Measurements from ENCODE around the gene SBNO2.
A peak's percentile ranks its signal among the peaks of the same experiment; 100 is the strongest.

The SBNO2 gene

DNA sequence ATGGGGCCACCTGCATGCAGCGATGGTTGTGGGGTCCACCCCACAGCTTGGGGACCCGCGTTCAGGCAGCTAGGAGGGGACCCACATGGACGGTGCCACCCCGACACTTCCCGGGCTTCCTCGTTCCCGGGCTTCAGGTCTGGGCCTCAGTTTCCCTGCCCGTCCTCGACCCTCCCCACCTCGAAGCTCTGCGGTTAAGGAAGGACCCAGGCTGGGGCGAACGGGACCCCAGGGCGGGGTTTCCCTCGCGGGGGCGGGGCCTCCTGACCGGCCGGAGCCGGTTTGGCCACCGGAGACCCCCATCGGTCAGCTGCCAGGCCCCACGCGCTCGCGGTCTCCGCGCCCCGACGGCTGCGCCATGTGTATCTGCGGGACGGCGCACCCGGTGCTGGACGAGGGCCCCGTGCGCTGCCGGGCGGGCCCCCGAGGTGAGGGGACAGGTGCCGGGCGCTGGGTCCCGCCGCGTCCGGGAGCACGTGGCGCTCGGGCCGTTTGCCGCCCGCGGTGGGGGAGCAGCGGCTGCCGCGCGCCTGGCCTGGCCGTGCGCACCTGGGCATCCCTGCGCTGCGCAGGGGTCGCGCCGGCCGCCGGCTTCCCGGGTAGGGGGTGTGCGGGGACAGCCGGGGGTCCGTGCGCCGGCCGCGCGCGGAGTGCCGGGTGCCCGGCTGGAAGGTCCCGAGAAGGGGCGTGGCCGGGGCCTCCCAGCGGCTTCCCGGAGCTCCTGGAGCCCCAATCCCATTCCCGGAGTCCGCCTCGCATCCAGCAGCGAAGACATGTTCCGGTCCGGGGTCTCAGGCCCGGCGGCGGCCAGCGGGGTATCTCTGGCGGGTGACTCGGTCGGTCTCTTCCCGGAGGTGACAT, 102.9 kb downstream of the SBNO2 start:
- no peak for DNase-seq (ENCODE audit: insufficient read length)
- TF ChIP-seq POLR2AphosphoS5 (IDR thresholded peaks at IDR 0.05; ENCODE audit: low read depth, low read length) (no peak), TAF1 (IDR thresholded peaks at IDR 0.05; ENCODE audit: borderline replicate concordance, low read depth, low read length) (no peak), POLR2A (IDR thresholded peaks at IDR 0.05; ENCODE audit: low read depth, low read length) (no peak)
- no peak for FAIRE-seq

DNA sequence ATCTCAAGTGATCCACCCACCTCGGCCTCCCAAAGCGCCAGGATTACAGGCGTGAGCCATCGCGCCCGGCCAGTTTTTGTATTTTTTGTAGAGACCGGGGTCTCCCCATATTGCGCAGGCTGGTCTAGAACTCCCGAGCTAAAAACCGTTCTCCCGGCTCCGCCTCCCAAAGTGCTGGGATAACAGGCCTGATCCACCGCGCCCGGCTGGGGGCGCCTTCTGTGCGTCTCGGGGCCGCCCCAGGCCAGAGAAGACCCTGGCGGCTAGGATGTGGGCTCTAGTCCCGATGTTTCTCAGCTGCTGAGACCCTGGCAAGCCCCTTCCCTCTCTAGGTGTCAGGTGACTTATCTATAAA, 103.5 kb downstream of the SBNO2 start:
- FAIRE-seq (no peak), DNase-seq (ENCODE audit: insufficient read length) (no peak)
- TF ChIP-seq POLR2AphosphoS5 (IDR thresholded peaks at IDR 0.05; ENCODE audit: low read depth, low read length) = no peak
- no peak for TF ChIP-seq TAF1 (IDR thresholded peaks at IDR 0.05; ENCODE audit: borderline replicate concordance, low read depth, low read length)
- no peak for TF ChIP-seq POLR2A (IDR thresholded peaks at IDR 0.05; ENCODE audit: low read depth, low read length)

DNA sequence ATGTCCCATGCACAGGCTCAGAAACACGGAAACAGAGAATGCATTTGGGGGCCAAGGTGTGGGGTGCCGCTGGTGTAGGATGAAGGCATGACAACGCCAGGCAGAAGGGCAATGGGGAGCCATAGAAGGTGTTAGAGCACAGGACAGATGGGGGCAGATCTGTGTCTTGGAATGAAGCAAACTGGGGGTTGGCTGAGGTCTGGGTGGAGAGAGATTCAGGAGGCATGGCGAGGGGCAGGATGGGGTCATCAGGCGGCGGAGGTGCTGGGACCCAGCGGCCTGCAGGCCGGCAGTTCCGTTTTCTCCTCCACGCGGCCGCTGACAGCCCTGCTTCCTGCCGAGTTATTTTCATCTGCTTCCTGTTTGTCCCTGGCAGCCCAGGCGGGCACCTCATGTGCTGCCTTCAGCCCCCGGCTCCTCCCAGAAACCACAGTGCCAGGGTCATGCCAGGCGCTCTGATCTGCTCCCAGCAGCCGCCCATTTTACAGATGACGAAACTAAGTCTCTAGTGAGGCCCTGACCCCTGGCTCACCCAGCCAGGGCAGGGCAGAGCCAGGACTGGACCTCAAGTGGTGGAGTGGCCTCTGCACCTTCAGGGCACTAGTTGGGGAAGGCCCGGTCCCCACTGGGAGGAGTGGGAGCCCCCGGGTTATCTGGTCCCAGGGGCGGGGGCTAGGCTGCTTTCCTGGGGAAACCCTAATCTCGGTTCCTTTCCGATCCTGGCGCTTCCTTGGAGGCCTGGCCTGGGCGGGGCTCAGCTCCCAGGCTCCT, 104.9 kb downstream of the SBNO2 start:
- TF ChIP-seq POLR2AphosphoS5 (IDR thresholded peaks at IDR 0.05; ENCODE audit: low read depth, low read length) = peak; percentile 40; the same call in 1 of the 2 replicates
- no peak for TF ChIP-seq TAF1 (IDR thresholded peaks at IDR 0.05; ENCODE audit: borderline replicate concordance, low read depth, low read length)
- TF ChIP-seq POLR2A (IDR thresholded peaks at IDR 0.05; ENCODE audit: low read depth, low read length) = peak; percentile 43; the same call in 1 of the 2 replicates
- FAIRE-seq = peak; percentile 89
- DNase-seq (ENCODE audit: insufficient read length) = peak; percentile 62

DNA sequence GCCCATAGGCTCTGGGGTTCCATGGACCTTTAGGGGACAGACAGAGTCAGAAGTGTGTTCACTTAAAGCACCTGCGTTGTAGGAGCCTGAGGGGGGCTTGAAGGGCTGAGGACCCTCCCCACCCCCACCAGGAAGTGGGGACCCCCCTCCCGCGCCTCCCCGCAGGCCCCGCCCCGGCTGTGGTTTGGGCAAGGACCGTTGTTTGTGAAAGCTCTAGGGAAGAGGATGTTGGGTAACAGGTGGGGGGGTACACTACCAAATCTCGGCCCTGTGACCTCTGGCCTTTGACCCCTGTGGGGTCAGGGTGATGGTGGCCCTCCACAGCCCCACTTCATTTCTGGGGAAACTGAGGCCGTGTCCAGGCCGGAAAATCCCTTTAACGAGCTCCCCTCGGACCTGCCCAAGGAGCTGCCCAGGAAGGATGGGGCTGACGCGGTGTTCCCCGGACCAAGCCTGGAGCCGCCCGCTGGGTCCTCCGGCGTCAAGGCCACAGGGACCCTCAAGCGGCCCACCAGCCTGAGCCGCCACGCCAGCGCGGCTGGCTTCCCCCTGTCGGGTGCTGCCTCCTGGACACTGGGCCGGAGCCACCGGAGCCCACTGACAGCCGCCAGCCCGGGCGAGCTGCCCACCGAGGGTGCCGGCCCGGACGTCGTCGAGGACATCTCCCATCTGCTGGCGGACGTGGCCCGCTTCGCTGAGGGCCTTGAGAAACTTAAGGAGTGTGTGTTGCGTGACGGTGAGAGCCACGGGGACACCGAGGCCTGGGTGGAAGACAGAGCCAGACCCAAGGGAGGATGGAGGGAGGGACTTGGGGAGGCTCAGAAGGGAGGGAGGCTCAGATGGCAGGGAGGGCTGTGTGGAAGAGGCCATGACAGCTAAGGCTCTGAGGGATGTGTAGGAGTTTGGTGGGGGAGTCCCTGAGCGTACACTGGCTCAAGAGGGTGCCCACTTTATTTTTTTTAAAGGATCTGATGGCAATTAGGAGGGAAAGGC, 105.8 kb downstream of the SBNO2 start:
- FAIRE-seq (peak; percentile 81), DNase-seq (ENCODE audit: insufficient read length) (no peak)

DNA sequence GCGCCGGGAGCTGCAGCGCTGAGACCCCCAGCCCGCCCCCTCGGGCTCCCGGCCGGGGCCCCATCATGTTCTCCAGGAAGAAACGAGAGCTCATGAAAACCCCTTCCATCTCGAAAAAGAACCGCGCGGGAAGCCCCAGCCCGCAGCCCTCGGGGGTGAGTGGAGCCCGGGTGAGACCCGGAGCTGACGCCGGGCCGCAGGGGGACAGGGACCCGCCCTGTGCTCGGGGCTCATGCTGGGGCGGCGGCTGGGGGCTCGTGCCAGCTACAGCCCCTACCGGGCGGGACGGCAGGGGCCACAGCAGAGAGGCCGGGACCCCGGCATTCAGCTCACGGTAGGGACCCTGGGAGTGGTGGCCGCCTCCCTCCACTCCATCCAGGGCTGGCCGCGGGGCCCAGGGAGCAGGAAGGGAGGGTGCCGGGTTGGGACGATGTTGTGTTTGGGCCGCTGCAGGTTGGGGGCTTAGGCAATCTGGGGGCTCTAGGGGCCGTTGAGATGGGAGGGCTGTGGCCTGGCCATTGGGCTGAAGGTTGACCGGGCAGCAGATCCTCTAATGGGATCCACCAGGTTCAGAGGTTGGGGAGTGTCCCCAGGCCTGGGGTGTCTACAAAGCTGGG, 106.6 kb downstream of the SBNO2 start:
- 0 out of 2 replicates have a peak, but pooled peaks have one; percentile 16 for TF ChIP-seq POLR2A (IDR thresholded peaks at IDR 0.05; ENCODE audit: low read depth, low read length)
- TF ChIP-seq POLR2AphosphoS5 (IDR thresholded peaks at IDR 0.05; ENCODE audit: low read depth, low read length) = no peak
- FAIRE-seq (peak; percentile 68), DNase-seq (ENCODE audit: insufficient read length) (no peak)

More for the DNA sequence above, 105.8 kb downstream of the SBNO2 start:
- no peak for TF ChIP-seq TAF1 (IDR thresholded peaks at IDR 0.05; ENCODE audit: borderline replicate concordance, low read depth, low read length)
- no peak; the same call in 1 of the 2 replicates for TF ChIP-seq POLR2A (IDR thresholded peaks at IDR 0.05; ENCODE audit: low read depth, low read length)
- no peak for TF ChIP-seq POLR2AphosphoS5 (IDR thresholded peaks at IDR 0.05; ENCODE audit: low read depth, low read length)

DNA sequence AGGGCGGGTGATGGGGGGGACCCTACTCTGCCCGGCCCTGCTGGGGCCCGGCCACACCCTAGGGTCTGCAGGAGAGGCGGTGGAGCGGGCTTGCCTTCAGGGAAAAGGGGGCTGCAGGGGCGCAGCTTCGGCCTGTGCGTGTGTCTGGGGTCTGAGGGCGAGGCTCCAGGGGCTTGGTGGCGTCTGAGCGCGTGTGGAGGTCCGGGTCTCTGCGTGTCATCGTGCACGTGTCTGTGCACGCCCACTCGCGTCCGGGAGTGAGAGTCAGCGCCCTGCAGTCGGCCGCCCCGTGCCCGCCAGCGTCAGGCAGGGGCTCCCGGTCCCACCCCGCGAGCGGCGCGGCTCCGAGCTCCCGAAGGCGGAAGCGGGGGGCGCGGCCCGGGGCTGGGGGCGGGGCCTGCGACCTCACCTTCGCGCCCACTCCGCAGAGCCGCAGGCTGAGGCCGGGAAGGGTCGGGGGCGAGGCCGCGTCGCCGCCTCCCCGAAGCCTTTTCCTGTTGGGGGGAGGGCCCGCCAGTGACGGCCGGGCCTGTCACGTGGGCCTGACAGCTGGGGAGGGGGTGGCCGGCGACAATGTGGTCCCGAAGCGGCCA, 107.2 kb downstream of the SBNO2 start, which contains the start of gene ARHGAP45:
TSS of gene ARHGAP45 (plus strand) at position 420 of the 593 bp plus-strand sequence. CDS start 239 bp downstream, outside the sequence.
- FAIRE-seq (peak; percentile 91), DNase-seq (ENCODE audit: insufficient read length) (peak; percentile 81)
- TF ChIP-seq POLR2AphosphoS5 (IDR thresholded peaks at IDR 0.05; ENCODE audit: low read depth, low read length) (0 out of 2 replicates have a peak, but pooled peaks have one; percentile 11), TAF1 (IDR thresholded peaks at IDR 0.05; ENCODE audit: borderline replicate concordance, low read depth, low read length) (no peak), POLR2A (IDR thresholded peaks at IDR 0.05; ENCODE audit: low read depth, low read length) (no peak)

DNA sequence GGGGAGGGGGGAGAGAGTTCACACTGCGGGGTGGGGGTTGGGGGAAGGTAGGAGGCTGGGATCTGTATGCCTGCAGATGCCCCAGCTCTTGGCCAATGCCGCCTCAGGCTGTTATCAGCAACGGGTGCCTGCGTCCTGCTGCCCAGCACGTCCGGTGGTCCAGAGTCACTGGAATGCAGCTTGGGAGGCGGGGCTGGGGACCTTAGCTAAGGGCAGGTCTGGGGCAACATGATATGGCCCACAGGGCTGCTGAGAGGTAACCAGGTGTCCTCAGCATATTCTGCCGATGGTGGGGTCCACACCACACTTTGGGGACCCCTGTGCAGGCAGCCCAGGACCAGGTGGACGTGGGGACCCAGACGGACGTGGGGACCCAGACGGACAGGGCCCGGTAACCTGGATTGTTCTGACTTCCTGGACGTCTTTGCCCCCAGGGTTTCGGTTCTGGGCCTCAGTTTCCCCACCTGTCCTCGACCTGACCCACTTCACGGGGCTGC, 107.8 kb downstream of the SBNO2 start:
- FAIRE-seq (peak; percentile 67), DNase-seq (ENCODE audit: insufficient read length) (no peak)
- TF ChIP-seq POLR2AphosphoS5 (IDR thresholded peaks at IDR 0.05; ENCODE audit: low read depth, low read length) (no peak), TAF1 (IDR thresholded peaks at IDR 0.05; ENCODE audit: borderline replicate concordance, low read depth, low read length) (no peak), POLR2A (IDR thresholded peaks at IDR 0.05; ENCODE audit: low read depth, low read length) (no peak)

DNA sequence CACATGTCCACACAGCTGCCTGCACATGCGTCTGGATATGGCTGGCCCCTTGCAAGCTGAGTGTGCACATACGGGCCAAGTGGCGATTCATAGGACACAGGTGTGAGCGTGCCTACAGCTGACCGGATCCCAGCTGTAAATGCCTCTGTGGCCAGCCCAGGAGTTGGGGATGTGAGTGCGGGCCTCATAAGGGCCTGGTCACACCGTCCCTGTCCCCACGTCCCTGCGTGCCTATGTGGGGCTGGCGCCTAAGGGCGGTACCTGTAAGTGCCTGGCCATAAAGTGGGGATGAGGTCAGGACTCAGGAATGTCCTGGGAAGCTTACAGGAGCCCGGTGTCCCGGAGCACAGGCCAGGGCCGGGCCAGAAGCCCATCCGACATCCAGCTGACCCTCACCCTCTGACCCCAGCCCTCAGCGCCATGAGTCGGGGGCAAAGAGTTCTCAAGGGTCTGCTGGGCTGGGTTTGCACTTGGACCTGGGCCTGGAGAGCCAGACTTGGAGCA, 108.4 kb downstream of the SBNO2 start:
- FAIRE-seq (no peak), DNase-seq (ENCODE audit: insufficient read length) (no peak)
- TF ChIP-seq POLR2AphosphoS5 (IDR thresholded peaks at IDR 0.05; ENCODE audit: low read depth, low read length) (no peak), POLR2A (IDR thresholded peaks at IDR 0.05; ENCODE audit: low read depth, low read length) (no peak), TAF1 (IDR thresholded peaks at IDR 0.05; ENCODE audit: borderline replicate concordance, low read depth, low read length) (no peak)

DNA sequence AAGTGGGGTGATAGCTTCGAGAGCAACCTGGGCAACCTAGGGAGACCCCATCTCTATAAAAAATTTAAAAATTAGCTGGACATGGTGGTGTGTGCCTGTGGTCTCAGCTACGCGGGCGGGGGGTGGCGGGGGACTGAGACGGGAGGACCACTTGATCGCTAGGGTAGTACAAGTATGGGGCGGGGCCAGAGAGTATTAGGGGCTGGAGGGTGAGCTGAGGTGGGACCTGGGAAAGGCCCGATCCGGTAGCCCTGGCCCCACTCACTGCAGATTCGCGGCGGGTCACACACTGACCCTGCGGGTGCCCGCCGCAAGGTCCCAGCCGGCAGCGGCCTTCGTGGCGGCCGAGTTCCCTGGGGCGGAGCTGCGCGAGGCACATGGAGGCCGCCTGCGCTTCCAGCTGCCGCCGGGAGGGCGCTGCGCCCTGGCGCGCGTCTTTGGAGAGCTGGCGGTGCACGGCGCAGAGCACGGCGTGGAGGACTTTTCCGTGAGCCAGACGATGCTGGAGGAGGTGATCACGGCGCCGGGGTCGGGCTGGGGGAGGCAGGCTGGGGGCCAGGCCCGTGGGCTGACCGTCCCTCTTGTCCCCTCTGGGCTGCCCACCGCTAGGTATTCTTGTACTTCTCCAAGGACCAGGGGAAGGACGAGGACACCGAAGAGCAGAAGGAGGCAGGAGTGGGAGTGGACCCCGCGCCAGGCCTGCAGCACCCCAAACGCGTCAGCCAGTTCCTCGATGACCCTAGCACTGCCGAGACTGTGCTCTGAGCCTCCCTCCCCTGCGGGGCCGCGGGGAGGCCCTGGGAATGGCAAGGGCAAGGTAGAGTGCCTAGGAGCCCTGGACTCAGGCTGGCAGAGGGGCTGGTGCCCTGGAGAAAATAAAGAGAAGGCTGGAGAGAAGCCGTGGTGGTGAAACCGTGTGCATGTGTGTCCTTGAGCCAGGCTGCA, 109.1 kb downstream of the SBNO2 start:
- no peak for TF ChIP-seq POLR2A (IDR thresholded peaks at IDR 0.05; ENCODE audit: low read depth, low read length)
- peak; percentile 81 for DNase-seq (ENCODE audit: insufficient read length)
- peak; percentile 94 for FAIRE-seq
